Aorta (tissue), 5 donors: Measurements from ENCODE around the gene TEKT2. TPM values are rescaled to one million over a fixed set of nuclear protein-coding genes. Genes with fewer than 3 reads are reported as not detected.

ENCODE experiments used
- ATAC-seq: fragments of 200-7000 bp; cut with Tn5 transposase; one replicate; pipeline ENCODE4 v1.9.1; 2022; ENCODE audit warnings: moderate library complexity; ENCODE audit not compliant: low FRiP score
- DNase-seq, 2 donors: peaks; one replicate each; pipeline ENCODE4 v3.0.0-alpha.2; 2020
- H3K27ac ChIP-seq, 2 donors: one replicate each; pipeline ENCODE4 v1.5.1; 2013; ENCODE audit warnings: low read length in 2 of 2, mild to moderate bottlenecking in 2 of 2, moderate library complexity in 2 of 2, control low read depth in 1 of 2, inconsistent platforms in 1 of 2, low read depth in 1 of 2
- H3K27me3 ChIP-seq, 2 donors: one replicate each; pipeline ENCODE4 v1.6.1; 2013; ENCODE audit warnings: control low read depth in 1 of 2, low read length in 1 of 2, mild to moderate bottlenecking in 1 of 2, moderate library complexity in 1 of 2; ENCODE audit not compliant: insufficient read depth in 2 of 2, control insufficient read depth in 1 of 2
- H3K36me3 ChIP-seq, 2 donors: one replicate each; pipeline ENCODE4 v1.6.1; 2013; ENCODE audit warnings: control low read depth in 1 of 2, low read length in 1 of 2, mild to moderate bottlenecking in 1 of 2; ENCODE audit not compliant: insufficient read depth in 2 of 2, control insufficient read depth in 1 of 2
- H3K4me1 ChIP-seq, 2 donors: one replicate each; pipeline ENCODE4 v1.6.1; 2013; ENCODE audit warnings: low read length in 2 of 2, control low read depth in 1 of 2, mild to moderate bottlenecking in 1 of 2, moderate library complexity in 1 of 2; ENCODE audit not compliant: insufficient read depth in 2 of 2, control insufficient read depth in 1 of 2
- H3K4me3 ChIP-seq, 2 donors: one replicate each; pipeline ENCODE4 v1.5.1; 2013; ENCODE audit warnings: low read length in 2 of 2, control low read depth in 1 of 2, mild to moderate bottlenecking in 1 of 2
- H3K9me3 ChIP-seq: one replicate; pipeline ENCODE4 v1.6.1; 2013; ENCODE audit warnings: mild to moderate bottlenecking, low read length; ENCODE audit not compliant: control insufficient read depth
- WGBS, 2 donors: extraction: QIAGEN DNeasy Blood & Tissue Kit; methylation state at CpG; one replicate each; pipeline ENCODE4 v1.1.7; 2013; 5-methylcytosine and 5-hydroxymethylcytosine counted together
- intact Hi-C, 2 donors: fragments of 100-400 bp; cut with DNase I; formaldehyde crosslinking; loops; one replicate each; pipeline versions ENCODE4 v1.14.2 to v1.15.0; 2022
- long read RNA-seq, 2 donors: library from polyadenylated mRNA; unstranded; transcript quantifications; one replicate each; pipeline ENCODE4 v2.0.0, GENCODE V29; 2020 to 2021
- polyA plus RNA-seq, 2 donors: library from polyadenylated mRNA; stranded (reverse); fragments of 200-250 nt; gene quantifications; one replicate each; pipeline ENCODE4 v1.2.3, GENCODE V29; 2013
- total RNA-seq, 2 donors: library from RNA; stranded (reverse); fragmentation: NEBNext Ultra II Directional; extraction: Animal tissue kit (Norgen Biotek cat#: 25700); gene quantifications; one replicate each; pipeline ENCODE4 v1.2.1, GENCODE V29; 2021
- donor health status: healthy with polysubstance abuse.
- donor health status: Bipolar disorder and iron deficiency.
- donor health status: DM: no; HTN: no; CAD: no.
- donor health status: DM: no; HTN: no; CAD: no.
- donor health status: DM: yes; HTN: yes; CAD: no.

Gene TEKT2, protein sequence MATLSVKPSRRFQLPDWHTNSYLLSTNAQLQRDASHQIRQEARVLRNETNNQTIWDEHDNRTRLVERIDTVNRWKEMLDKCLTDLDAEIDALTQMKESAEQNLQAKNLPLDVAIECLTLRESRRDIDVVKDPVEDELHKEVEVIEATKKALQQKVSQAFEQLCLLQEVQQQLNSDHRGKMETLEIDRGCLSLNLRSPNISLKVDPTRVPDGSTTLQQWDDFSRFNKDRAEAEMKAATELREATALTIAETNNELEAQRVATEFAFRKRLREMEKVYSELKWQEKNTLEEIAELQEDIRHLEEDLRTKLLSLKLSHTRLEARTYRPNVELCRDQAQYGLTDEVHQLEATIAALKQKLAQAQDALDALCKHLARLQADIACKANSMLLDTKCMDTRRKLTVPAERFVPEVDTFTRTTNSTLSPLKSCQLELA
- not detected for total RNA-seq
- under 1 TPM in 1 of 2 donors, not detected in 1; 0.82 TPM for polyA plus RNA-seq
- long read RNA-seq, donor 1: 0 reads
- long read RNA-seq, donor 2: 0 reads

DNA sequence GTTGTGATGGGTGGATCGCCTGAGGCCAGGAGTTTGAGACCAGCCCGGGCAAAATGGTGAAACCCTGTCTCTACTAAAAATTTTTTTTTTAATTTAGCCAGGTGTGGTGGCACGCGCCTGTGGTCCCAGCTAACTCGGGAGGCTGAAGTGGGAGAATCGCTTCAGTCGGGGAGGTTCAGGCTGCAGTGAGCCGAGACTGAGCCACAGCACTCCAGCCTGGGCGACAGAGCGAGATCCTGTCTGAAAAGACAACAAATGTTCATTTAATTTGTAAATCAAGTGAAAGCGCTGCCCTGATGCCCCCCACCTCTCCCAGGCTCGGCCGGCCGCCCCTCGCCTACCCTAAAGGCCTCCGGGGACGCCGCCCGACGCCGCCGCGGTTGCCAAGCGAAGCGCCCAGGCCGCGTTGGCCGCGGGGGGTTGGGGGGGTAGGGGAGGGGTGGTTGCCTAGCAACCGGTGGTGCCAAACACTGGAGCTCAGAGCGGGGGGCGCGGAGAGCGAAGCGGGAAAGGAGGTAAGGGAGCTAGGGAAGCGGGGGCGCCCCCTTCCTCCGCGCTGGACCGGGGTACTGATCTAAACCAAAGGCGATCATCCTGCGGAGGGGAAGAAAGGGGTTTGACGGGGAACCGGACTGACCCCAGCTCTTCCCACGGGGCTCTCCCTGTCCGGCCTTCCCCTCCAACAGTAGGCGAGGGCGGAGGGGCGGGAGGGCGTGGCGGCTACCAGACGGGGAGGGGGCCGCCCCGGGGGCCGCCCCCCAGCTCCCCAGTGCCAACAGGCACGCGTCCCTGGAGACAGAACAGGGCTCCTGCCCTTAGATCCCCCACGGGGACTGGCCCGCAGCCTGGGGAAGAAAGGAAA, at the start of gene TEKT2:
TEKT2 (plus strand) TSS at position 460 of the 862 bp plus-strand sequence. CDS start 828 bp downstream, outside the sequence.
- Histone ChIP-seq H3K4me3 (peak within 1 kb of the TSS in 1 of 2 donors; percentile 35), H3K27me3 (no peaks in the 10 kb centered on the region), H3K27ac (no peak within 1 kb of the TSS), H3K9me3 (no peaks in the 10 kb centered on the region), H3K4me1 (no peaks in the 10 kb centered on the region), H3K36me3 (no peaks in the 10 kb centered on the region)
- WGBS, 2 donors: 14 to 16% methylated on average over 47 to 59 of the region's 59 CpGs
- ATAC-seq (no peak), DNase-seq (peak in 1 of 2 donors; percentile 82)
- intact Hi-C loops: no loop called here

GRCh38 chr1:36034692-36035091, 49.2 kb upstream of the TEKT2 start:
- ATAC-seq (no peak), DNase-seq (no peak)

GRCh38 chr1:36035154-36035553, 48.7 kb upstream of the TEKT2 start:
- Histone ChIP-seq H3K4me1 (no peaks in the 10 kb centered on the region), H3K36me3 (peaks cover 0 to 1% of the 10 kb centered on the region in 2 donors), H3K4me3 (no peak overlapping the region), H3K9me3 (no peaks in the 10 kb centered on the region), H3K27ac (no peak overlapping the region), H3K27me3 (no peaks in the 10 kb centered on the region)
- intact Hi-C loops: no loop called here
- 79 to 80% methylated on average over 3 of the region's 3 CpGs for WGBS, 2 donors
- DNase-seq (no peak), ATAC-seq (no peak)

More at GRCh38 chr1:36034692-36035091, 49.2 kb upstream of the TEKT2 start:
- H3K4me3 ChIP-seq: no peak overlapping the region
- intact Hi-C loops: no loop called here
- H3K27me3 ChIP-seq: no peaks in the 10 kb centered on the region
- H3K9me3 ChIP-seq: no peaks in the 10 kb centered on the region
- no peaks in the 10 kb centered on the region for H3K4me1 ChIP-seq
- H3K36me3 ChIP-seq: peaks cover 0 to 1% of the 10 kb centered on the region in 2 donors
- no peak overlapping the region for H3K27ac ChIP-seq

GRCh38 chr1:36040238-36040637, 43.7 kb upstream of the TEKT2 start:
- Histone ChIP-seq H3K36me3 (no peaks in the 10 kb centered on the region), H3K9me3 (no peaks in the 10 kb centered on the region), H3K4me1 (no peaks in the 10 kb centered on the region), H3K27me3 (no peaks in the 10 kb centered on the region), H3K27ac (no peak overlapping the region), H3K4me3 (no peak overlapping the region)
- no peak for ATAC-seq
- intact Hi-C loops: no loop called here
- WGBS, 2 donors: 87 to 90% methylated on average over 2 of the region's 2 CpGs
- no peak for DNase-seq

DNA sequence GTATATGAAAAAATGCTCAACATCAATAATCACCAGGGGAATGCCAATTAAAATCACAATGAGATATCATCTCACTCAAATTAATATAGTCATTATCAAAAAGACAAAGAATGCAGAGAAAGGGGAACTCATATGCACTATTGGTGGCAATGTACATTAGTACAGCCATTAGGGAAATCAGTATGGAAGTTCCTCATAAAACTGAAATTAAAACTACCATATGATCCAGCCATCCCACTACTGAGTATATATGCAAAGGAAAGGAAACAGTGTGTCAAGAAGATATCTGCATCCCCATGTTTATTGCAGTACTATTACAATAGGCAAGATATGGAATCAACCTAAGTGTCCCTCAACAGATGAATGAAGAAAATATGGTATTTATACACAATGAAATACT, 32.1 kb upstream of the TEKT2 start:
- Histone ChIP-seq H3K4me1 (no peaks in the 10 kb centered on the region), H3K27ac (no peak overlapping the region), H3K9me3 (no peaks in the 10 kb centered on the region), H3K4me3 (no peak overlapping the region), H3K36me3 (peaks cover 0 to 5% of the 10 kb centered on the region in 2 donors), H3K27me3 (no peaks in the 10 kb centered on the region)
- DNase-seq (no peak), ATAC-seq (no peak)
- intact Hi-C loops: no loop called here

GRCh38 chr1:36053978-36054377, 29.9 kb upstream of the TEKT2 start:
- no peak for DNase-seq
- H3K9me3 ChIP-seq: no peaks in the 10 kb centered on the region
- no peak overlapping the region for H3K4me3 ChIP-seq
- intact Hi-C loops: no loop called here
- no peak overlapping the region for H3K27ac ChIP-seq
- peaks cover 0 to 5% of the 10 kb centered on the region in 2 donors for H3K36me3 ChIP-seq
- no peak for ATAC-seq
- H3K27me3 ChIP-seq: no peaks in the 10 kb centered on the region
- H3K4me1 ChIP-seq: no peaks in the 10 kb centered on the region

DNA sequence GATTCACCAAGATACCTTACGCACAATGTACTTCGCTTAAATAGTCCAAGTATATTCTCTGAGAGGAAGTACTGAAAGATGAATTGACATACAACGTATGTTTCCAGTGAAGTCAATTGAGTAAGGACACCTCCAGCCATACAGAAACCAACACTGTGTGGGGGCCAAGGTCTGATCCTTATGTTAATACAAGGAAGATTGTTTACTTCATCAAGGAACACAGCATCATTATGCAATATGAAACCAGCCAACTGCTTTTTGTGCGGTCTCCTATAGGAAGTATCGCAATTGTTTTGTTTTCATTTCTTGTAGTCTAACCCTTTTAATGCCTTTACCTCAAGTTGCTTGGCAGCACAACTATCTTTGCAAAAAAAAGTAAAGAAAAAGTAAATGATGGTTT, 28.2 kb upstream of the TEKT2 start:
- H3K27me3 ChIP-seq: no peaks in the 10 kb centered on the region
- H3K4me1 ChIP-seq: no peaks in the 10 kb centered on the region
- 91 to 92% methylated on average over 5 of the region's 5 CpGs for WGBS, 2 donors
- H3K27ac ChIP-seq: no peak overlapping the region
- H3K4me3 ChIP-seq: no peak overlapping the region
- ATAC-seq (no peak), DNase-seq (no peak)
- no peaks in the 10 kb centered on the region for H3K9me3 ChIP-seq
- intact Hi-C loops: no loop called here
- H3K36me3 ChIP-seq: peaks cover 0 to 5% of the 10 kb centered on the region in 2 donors

DNA sequence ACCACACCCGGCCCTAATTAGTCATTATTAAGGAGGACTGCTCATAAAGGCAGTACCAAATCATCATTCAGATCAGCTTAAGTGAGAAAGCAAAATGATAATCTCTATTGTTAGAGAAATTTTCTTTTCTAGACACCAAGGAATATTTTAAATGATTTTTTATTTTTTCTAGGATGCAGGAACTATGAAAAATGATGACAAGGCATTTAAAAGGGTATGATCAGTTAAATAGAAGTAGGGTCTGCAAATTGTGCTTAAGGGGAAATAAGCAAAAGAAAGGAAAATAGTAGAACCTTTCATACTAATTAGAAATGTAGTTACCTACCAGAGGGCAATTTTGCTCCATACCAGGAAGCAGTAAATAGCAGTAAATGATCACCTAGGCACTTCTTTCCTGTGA, 21.6 kb upstream of the TEKT2 start:
- Histone ChIP-seq H3K27me3 (no peaks in the 10 kb centered on the region), H3K9me3 (no peaks in the 10 kb centered on the region), H3K27ac (no peak overlapping the region), H3K4me3 (no peak overlapping the region), H3K36me3 (no peaks in the 10 kb centered on the region), H3K4me1 (no peaks in the 10 kb centered on the region)
- intact Hi-C loops: no loop called here
- 95 to 100% methylated on average over 1 of the region's 1 CpG for WGBS, 2 donors
- no peak for ATAC-seq
- DNase-seq: no peak
